NCI-H82 treated with DMSO at 0.1 percent for 48 hours (cell line): Measurements from ENCODE around the gene WFDC8.

ENCODE experiments used
- DNase-seq: peaks from one replicate; lab custom pipeline; 2025; ENCODE audit not compliant: unreplicated experiment; lab: John Stamatoyannopoulos, UW

Gene WFDC8

GRCh38 chr20:45550765-45551164 lies 28.3 kb downstream of the WFDC8 start:
- DNase-seq, result no peak

DNA sequence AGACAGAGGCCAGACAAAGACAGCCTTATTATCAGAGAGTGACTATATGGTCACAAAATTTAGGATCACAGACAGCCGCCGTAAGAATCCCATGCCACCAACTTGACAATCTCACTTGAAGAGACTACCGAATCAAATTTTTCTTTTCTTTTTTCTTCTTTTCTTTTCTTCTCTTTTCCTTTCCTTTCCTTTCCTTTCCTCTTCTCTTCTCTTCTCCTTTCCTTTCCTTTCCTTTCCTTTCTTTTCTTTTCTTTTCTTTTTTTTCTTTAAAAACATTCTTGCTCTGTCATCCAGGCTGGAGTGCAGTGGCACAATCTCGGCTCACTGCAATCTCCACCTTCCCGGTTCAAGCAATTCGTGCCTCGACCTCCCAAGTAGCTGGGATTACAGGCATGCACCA lies 30.7 kb downstream of the WFDC8 start:
- no peak for DNase-seq

GRCh38 chr20:45547206-45547770 lies 31.8 kb downstream of the WFDC8 start, which contains the start of gene EPPIN:
Gene EPPIN, minus strand, starts transcription at chr20:45547401. Its CDS starts 44 bp downstream, at chr20:45547357.
- no peak for DNase-seq

GRCh38 chr20:45545754-45546453 lies 33.2 kb downstream of the WFDC8 start:
- no peak for DNase-seq

DNA sequence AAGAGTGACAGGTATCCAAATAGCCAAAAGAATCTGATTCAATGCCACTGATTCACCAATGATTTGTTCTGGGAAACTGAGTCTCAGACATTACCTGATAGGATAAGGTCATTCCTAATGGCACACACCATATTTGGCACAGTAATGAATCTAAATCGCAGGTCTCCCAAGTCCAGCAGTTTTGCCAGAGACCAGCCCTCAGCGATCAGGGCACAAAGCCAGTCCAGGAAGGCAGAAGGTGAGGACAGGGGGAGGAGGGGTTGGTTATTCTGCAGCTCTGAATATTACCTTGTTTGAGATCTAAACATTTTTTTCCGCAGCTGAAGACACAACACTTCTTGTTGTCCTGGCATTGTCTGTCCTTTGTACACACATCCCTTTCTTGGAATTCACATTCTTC lies 33.7 kb downstream of the WFDC8 start:
- DNase-seq, result no peak

- DNase-seq, result no peak
Measured at GRCh38 chr20:45539382-45539781, 39.7 kb downstream of the WFDC8 start, which contains the start of gene WFDC6. Gene WFDC6, minus strand, starts transcription at chr20:45539482. Its CDS starts 75 bp downstream, at chr20:45539407.

DNA sequence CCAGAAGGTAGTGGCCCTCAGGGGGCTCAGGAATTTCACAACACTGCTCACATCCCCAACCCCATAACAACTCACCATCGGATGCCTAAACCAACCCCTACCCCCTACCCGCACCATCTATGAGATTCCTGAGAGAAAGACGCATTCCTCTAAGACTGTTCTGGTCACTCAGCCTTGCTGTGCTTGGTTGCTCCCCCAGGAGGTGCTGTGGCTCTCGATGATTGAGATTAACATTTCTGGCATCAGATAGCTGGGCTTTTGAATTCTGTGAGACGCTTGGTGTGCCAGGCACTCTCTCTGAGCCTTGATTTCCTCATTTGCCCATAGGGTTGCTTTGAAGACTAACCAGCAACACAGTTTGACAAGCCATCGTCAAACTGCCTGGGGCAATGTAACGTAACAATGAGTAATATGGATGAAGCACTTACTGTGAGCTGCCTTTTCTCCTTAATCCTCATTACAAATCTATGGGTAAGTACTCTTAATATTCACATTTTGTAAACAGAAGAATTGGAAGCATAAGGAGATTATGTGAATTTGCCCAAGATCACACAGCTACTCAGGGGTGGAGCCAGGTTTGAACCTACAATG lies 40.8 kb downstream of the WFDC8 start:
- DNase-seq, result no peak

GRCh38 chr20:45527294-45527693 lies 51.8 kb downstream of the WFDC8 start:
- no peak for DNase-seq

DNA sequence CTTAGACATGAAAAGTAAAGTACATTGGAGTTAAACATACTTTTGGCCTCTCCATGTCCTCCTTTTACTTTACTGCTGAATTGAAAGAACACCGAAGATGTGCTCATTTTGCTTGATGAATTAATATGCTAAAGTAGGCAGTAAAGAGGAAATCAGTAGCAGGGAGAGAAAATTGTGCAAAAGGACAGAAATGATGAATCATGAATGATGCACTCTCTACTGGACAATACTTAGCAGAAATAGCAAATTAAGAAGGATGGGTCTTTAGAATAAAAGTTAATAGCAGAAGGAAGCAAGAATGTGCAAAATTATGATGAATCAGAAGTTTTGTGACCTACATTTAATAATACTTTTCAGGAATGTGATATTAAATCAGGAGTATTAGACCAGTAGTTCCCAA lies 55.3 kb downstream of the WFDC8 start:
- no peak for DNase-seq

DNA sequence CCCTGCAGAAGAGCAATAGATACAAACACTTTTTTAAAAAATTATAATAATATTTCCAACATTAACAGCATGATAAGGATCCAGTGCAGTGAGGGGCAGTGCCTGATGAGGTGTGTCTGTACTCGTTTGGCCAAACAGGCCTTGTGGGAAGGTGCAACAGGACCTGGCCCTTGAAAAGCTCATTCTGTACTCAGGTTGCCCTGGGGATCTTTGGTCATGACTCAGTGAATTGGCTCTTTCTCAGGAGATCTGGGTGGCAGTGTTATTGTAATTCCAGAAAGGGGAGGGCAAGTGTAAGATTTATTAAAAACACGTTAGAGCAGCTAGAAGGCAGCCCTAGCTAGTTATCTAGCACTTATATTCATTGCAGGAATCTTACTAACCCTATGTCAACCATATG lies 60.8 kb downstream of the WFDC8 start:
- no peak for DNase-seq

- DNase-seq, result no peak
Measured at GRCh38 chr20:45515147-45515913, 63.8 kb downstream of the WFDC8 start, which contains the start of gene SPINT3. Gene SPINT3, minus strand, starts transcription at chr20:45515622. Its CDS starts 14 bp downstream, at chr20:45515608.

DNA sequence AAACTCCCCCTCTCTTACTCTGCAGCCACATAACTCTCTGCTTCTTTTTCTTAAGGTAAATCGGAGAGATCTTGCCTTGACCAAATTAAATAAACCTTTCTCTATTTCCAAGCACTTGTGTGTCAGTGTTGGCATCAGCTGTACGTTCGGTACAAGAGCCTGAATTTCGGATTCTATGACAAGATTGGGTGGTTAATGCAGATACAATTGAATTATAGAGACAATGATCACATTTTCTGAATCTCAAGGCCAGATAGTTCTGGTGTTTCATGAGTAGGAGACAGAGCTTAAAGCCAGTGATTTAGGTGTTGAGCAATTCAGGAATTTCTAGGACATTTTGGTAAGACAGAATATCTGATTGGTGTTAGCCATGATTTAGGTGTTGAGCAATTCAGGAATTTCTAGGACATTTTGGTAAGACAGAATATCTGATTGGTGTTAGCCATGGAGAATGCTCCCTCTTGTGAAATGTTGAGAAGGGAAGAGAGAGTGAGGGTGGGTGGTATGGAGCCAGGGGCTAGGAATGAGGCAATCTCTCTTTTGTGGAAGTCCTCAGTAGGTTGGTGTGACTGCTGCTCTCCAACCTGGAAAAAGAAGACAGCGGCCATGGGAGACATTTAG lies 68.7 kb downstream of the WFDC8 start:
- DNase-seq, result no peak

- no peak for DNase-seq
Measured at GRCh38 chr20:45509091-45509490, 70.0 kb downstream of the WFDC8 start.

DNA sequence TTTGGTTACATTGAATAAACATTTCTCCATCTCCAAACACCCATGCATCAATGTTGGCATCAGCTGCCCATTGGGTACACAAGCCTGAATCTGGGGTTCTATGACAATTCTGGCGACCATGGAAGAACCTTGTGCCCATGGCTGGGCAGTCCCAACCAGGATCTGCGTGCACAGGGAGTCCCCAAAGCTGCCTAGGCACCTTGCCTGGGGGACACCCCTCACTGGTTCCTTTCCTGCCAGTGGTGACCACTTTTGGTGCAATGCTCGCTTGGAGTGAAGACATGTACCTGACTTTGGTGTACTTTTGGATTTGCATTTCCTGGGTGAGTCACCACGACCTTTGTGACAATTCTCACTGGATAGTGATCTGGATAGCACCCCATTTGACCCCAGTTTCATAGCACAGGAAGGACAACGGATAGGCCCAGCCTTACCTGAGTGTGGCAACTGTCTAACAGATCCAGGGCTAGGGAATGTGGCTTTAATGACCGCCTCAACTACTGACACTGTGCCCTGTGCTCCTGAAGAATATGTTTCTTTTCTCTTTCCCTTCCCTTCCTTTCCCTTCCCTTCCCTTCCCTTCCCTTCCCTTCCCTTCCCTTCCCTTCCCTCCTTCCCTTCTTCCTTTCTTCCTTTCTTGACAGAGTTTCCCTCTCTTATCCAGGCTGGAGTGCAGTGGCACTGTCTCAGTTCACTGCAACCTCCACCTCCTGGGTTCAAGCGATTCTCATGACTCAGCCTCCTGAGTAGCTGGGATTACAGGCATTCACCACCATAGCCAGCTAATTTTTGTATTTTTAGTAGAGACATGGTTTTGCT lies 70.8 kb downstream of the WFDC8 start:
- DNase-seq, result no peak

- DNase-seq, result no peak
Measured at GRCh38 chr20:45507011-45507820, 71.9 kb downstream of the WFDC8 start.

DNA sequence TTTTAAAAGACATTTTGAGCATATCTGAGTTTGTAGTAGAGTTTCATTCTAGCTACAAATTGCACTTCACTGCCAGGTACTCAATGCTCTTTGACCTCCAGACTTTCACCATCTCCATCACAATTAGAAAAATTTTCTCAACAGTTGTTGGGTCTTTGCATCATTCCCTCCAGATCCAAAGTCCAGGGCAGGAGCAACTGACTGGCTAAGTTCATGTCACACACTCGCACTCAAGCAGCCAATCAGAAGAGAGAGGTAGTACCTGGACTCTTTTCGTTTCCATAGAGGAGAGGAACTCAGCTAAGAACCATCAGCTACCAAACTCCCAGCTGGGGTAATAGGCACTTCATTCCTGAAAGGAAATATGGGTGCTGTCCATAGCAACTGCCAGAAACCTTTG lies 72.7 kb downstream of the WFDC8 start:
- DNase-seq, result no peak

DNA sequence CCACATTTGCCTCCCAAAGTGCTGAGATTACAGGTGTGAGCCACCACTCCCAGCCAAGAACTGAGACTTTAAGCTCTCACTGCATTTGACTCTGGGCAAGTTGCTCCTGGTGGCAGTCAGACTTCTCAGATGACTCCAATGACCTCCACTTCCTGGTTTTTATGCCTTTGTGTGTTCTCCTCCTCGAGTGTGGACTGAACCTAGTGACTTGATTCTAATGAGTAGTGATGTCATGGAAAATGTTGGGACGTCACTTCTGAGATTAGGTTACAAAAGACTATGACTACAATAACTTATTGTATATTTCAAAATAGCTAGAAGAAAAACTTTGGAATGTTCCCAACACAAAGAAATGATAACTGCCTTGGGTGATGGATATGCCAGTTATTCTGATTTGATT lies 75.7 kb downstream of the WFDC8 start:
- no peak for DNase-seq

DNA sequence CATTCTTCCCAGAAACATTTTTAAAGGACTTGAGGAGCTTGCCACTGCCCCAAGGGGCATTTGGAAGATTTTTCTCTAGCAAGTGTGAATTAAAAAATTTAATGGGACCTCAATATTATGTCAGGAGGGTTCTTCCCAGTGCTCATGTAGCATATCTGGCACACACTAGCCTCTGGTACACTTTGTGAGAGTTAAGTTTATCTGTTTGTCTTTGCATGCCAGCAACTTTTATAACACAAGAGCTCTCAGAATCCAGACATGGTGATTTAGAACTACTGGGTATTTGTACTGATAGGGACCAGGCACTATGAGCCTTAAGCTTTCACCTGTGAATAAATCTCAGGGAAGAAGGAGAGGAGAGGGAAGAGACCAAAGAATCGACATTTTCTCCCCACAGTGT lies 76.5 kb downstream of the WFDC8 start:
- no peak for DNase-seq
